ENCODE data around the gene KCNQ5.

DNA sequence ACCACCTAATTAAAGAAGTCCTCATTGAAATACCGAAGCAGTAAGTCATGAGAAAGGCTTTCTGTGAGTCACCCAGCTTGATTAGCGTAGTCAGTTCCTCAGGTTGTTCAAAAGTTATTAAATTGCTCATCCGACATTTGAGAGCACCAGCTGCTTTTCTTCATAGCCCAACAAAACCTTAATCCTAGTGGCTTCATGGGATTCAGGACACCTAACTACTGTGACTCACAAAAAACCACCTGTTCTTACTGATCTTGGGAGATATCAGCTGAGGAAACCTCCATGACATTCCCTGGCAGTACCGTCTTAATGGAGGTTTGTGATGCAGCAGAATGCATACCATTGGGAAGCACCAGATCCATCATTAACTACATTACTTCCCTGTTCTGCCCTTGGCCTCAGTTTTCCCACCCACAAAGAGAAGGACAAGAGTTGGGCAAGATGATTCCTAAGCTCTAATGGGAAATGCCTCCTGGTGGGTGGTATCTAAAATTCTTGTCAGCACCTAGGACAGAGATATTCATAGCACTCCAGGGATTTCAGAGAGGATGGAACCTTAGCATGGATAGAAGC, 499.6 kb downstream of the KCNQ5 start:
- TF ChIP-seq, protein P1, sequence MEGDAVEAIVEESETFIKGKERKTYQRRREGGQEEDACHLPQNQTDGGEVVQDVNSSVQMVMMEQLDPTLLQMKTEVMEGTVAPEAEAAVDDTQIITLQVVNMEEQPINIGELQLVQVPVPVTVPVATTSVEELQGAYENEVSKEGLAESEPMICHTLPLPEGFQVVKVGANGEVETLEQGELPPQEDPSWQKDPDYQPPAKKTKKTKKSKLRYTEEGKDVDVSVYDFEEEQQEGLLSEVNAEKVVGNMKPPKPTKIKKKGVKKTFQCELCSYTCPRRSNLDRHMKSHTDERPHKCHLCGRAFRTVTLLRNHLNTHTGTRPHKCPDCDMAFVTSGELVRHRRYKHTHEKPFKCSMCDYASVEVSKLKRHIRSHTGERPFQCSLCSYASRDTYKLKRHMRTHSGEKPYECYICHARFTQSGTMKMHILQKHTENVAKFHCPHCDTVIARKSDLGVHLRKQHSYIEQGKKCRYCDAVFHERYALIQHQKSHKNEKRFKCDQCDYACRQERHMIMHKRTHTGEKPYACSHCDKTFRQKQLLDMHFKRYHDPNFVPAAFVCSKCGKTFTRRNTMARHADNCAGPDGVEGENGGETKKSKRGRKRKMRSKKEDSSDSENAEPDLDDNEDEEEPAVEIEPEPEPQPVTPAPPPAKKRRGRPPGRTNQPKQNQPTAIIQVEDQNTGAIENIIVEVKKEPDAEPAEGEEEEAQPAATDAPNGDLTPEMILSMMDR (IDR thresholded peaks at IDR 0.05): no peak
- no peak for TF ChIP-seq POLR2A (IDR thresholded peaks at IDR 0.05)

Data from thyroid gland (tissue), 4 donors.